Suprapubic skin (tissue), 3 donors: ENCODE results near the gene STH.

Experiments used
- CTCF ChIP-seq, 2 donors: fragments of 200-600 bp in 1 of 2; fragments of 450-650 bp in 1 of 2; sonication (generic) in 1 of 2; IDR thresholded peaks; one replicate each; pipeline ENCODE4 v1.5.1; 2016 to 2019; ENCODE audit warnings: antibody characterized with exemption in 2 of 2, mild to moderate bottlenecking in 1 of 2, moderate library complexity in 1 of 2
- EP300 ChIP-seq: sonication (generic); formaldehyde crosslinking; IDR thresholded peaks from one replicate; pipeline ENCODE4 v1.6.1; 2017; ENCODE audit warnings: antibody characterized with exemption
- POLR2A ChIP-seq, 2 donors: fragments of 450-650 bp; IDR thresholded peaks; one replicate each; pipeline ENCODE4 v1.6.1; 2017; ENCODE audit warnings: antibody characterized with exemption in 2 of 2, mild to moderate bottlenecking in 2 of 2, moderate library complexity in 2 of 2

DNA sequence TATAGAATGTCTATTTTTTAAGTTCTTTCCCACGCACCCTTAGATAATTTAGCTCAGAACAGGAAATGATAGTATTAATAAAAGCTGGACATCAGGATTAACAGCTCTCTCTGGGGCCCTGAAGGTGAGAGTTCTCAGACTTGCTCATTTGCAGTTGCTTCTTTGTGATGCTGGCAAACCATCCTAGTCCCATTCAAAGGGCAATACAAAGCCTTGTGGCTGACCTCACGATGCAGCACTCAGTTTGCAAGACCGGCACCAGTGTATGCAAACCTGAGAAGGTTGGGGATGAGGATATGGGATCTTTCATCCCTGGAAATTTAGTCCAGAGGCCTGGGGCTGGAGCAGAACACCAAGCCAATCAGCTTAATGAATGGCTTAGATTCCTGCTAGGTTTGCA is 29.3 kb downstream of the STH start:
- no peak for TF ChIP-seq CTCF (IDR thresholded peaks at IDR 0.05)
- no peak for TF ChIP-seq EP300
- no peak for TF ChIP-seq POLR2A (IDR thresholded peaks at IDR 0.05)
